ENCODE data around the gene USP17L22.
"Not testable (repeated sequence)": the region's sequence is repeated elsewhere in the genome, so short reads cannot be mapped to it uniquely, and the experiment has no call there.

DNA sequence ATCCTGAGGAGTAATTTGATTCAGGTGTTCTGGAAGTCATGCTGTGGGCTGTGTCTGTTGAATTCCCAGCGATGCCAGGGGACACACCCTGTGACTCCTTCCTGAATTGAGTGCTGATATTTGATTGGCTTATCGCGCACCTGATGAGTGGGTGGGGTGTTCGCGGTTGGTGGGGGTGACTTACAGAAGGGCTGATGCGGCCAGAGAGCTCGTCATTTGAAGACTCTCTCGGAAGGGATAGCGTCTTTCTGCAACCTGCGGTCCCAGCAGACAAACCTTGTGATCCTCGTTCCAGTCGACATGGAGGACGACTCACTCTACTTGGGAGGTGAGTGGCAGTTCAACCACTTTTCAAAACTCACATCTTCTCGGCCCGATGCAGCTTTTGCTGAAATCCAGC, 33.3 kb upstream of the USP17L22 start, which contains the start of gene USP17L15:
- TF ChIP-seq, protein P1, sequence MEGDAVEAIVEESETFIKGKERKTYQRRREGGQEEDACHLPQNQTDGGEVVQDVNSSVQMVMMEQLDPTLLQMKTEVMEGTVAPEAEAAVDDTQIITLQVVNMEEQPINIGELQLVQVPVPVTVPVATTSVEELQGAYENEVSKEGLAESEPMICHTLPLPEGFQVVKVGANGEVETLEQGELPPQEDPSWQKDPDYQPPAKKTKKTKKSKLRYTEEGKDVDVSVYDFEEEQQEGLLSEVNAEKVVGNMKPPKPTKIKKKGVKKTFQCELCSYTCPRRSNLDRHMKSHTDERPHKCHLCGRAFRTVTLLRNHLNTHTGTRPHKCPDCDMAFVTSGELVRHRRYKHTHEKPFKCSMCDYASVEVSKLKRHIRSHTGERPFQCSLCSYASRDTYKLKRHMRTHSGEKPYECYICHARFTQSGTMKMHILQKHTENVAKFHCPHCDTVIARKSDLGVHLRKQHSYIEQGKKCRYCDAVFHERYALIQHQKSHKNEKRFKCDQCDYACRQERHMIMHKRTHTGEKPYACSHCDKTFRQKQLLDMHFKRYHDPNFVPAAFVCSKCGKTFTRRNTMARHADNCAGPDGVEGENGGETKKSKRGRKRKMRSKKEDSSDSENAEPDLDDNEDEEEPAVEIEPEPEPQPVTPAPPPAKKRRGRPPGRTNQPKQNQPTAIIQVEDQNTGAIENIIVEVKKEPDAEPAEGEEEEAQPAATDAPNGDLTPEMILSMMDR (IDR thresholded peaks at IDR 0.05; ENCODE audit: low read depth, low read length, missing input control), result not testable (repeated sequence)
- TF ChIP-seq YY1 (IDR thresholded peaks at IDR 0.05); JUND (IDR thresholded peaks at IDR 0.05); NR2F2 (IDR thresholded peaks at IDR 0.05); TAF1 (conservative IDR thresholded peaks at IDR 0.05); FOXA1 (IDR thresholded peaks at IDR 0.05); HNF4A (conservative IDR thresholded peaks at IDR 0.05); RAD21 (IDR thresholded peaks at IDR 0.05): not testable (repeated sequence)
- TF ChIP-seq, protein P2, sequence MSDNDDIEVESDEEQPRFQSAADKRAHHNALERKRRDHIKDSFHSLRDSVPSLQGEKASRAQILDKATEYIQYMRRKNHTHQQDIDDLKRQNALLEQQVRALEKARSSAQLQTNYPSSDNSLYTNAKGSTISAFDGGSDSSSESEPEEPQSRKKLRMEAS (IDR thresholded peaks at IDR 0.05), result not testable (repeated sequence)
- TF ChIP-seq, protein P3, sequence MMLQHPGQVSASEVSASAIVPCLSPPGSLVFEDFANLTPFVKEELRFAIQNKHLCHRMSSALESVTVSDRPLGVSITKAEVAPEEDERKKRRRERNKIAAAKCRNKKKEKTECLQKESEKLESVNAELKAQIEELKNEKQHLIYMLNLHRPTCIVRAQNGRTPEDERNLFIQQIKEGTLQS (IDR thresholded peaks at IDR 0.05), result not testable (repeated sequence)
- TF ChIP-seq, protein P4, sequence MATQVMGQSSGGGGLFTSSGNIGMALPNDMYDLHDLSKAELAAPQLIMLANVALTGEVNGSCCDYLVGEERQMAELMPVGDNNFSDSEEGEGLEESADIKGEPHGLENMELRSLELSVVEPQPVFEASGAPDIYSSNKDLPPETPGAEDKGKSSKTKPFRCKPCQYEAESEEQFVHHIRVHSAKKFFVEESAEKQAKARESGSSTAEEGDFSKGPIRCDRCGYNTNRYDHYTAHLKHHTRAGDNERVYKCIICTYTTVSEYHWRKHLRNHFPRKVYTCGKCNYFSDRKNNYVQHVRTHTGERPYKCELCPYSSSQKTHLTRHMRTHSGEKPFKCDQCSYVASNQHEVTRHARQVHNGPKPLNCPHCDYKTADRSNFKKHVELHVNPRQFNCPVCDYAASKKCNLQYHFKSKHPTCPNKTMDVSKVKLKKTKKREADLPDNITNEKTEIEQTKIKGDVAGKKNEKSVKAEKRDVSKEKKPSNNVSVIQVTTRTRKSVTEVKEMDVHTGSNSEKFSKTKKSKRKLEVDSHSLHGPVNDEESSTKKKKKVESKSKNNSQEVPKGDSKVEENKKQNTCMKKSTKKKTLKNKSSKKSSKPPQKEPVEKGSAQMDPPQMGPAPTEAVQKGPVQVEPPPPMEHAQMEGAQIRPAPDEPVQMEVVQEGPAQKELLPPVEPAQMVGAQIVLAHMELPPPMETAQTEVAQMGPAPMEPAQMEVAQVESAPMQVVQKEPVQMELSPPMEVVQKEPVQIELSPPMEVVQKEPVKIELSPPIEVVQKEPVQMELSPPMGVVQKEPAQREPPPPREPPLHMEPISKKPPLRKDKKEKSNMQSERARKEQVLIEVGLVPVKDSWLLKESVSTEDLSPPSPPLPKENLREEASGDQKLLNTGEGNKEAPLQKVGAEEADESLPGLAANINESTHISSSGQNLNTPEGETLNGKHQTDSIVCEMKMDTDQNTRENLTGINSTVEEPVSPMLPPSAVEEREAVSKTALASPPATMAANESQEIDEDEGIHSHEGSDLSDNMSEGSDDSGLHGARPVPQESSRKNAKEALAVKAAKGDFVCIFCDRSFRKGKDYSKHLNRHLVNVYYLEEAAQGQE (IDR thresholded peaks at IDR 0.05), result not testable (repeated sequence)
- TF ChIP-seq, protein P5, sequence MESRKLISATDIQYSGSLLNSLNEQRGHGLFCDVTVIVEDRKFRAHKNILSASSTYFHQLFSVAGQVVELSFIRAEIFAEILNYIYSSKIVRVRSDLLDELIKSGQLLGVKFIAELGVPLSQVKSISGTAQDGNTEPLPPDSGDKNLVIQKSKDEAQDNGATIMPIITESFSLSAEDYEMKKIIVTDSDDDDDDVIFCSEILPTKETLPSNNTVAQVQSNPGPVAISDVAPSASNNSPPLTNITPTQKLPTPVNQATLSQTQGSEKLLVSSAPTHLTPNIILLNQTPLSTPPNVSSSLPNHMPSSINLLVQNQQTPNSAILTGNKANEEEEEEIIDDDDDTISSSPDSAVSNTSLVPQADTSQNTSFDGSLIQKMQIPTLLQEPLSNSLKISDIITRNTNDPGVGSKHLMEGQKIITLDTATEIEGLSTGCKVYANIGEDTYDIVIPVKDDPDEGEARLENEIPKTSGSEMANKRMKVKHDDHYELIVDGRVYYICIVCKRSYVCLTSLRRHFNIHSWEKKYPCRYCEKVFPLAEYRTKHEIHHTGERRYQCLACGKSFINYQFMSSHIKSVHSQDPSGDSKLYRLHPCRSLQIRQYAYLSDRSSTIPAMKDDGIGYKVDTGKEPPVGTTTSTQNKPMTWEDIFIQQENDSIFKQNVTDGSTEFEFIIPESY (IDR thresholded peaks at IDR 0.05), result not testable (repeated sequence)

Measured in liver (tissue), 3 donors.